Erythroblast (primary cell): ENCODE results near the gene ALKBH1.
"Not testable (repeated sequence)": the region's sequence is repeated elsewhere in the genome, so short reads cannot be mapped to it uniquely, and the experiment has no call there.

Experiments
- DNase-seq, 2 experiments: peaks; one replicate each; lab custom pipeline; 2025; lab: John Stamatoyannopoulos, UW
- GATA1 ChIP-seq: IDR thresholded peaks from 2 replicates; pipeline ENCODE4 v1.6.1; 2011; ENCODE audit warnings: low read depth, mild to moderate bottlenecking, control low read depth, low read length, moderate library complexity
- POLR2A ChIP-seq: IDR thresholded peaks from 2 replicates; pipeline ENCODE4 v1.6.1; 2011; ENCODE audit warnings: mild to moderate bottlenecking, low read length

Gene ALKBH1

DNA sequence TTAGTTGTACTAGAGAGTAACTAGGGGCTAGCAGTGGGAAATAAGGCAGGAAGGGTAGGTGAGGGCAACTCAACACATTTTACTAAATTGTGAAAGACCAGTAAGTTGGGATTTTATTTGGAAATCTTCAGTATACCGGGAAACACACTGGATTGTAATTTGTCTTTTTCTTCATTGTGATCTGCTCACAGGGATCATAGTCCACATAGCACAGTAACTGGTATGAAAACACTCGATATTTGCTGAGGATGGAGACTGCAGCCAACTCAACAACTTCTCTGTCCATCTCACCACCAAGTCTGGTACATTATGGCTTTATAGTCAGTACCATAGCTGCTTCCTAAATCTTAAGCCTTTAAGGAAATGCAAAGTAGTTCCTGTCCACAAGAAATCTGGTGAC is 2.5 kb upstream of the ALKBH1 start:
- TF ChIP-seq POLR2A (no peak), GATA1 (no peak)
- no peak for DNase-seq

DNA sequence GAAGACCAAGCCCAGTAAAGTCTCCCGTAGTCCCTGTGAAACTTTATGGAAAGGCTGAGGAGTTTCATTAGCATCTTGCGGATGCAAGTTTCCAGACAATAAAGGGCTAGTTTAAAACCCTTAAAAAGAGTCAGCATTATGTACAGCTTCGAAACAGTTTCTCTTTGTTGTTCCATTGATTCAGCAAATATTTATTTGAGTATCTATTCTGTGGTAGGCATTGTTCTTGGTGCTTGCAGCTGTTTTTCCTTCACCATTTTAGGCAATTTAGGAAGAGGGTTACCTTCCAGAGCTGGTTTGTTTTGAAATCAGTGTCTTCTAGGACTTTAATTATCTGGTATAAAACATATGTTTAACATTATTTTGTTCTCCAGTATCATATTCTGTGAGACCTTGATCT is 1.6 kb upstream of the ALKBH1 start:
- DNase-seq, result peak in 1 of 2 experiments; percentile 21
- TF ChIP-seq GATA1 (no peak), POLR2A (no peak)

DNA sequence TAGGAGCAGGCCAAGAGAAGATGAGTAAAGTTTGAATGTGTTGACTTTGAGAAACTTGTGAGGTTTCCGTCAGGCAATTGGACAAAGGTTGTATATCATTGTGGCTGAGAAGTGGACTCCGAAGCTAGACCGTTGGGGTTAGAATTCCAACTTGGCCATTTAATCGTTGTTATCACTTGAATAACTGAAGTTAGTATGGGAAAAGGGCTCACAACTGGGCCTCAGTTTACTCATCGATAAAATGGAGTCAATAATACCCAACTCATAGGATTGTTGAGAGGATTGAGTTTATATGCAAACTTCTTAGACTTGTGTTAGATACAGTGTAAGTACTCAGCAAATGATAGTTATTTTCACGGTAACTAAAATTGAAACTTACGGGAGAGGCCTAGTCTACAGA is 926 bp upstream of the ALKBH1 start:
- no peak for TF ChIP-seq GATA1
- TF ChIP-seq POLR2A, result no peak
- peak in 1 of 2 experiments; percentile 44 for DNase-seq

DNA sequence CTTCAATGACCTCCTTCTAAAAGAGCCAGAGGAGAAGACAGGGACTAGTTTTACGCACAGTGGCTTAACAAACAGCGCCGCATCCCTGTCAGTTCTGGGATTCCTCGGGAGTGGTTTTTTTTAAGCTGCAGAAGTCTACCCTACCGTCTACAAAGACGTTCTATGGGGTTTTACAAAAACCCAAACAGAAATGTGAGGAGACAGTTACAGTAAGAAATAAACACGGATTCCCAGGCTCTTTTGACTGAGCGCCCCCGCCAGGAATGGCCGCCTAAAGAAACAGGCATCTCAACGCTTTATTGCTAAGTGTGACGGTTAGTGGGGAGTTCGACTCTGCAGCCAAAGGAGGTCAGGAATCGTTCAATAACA is 484 bp downstream of the ALKBH1 start:
- DNase-seq, result peak; percentile 66 to 73
- TF ChIP-seq GATA1 (no peak), POLR2A (no peak)

DNA sequence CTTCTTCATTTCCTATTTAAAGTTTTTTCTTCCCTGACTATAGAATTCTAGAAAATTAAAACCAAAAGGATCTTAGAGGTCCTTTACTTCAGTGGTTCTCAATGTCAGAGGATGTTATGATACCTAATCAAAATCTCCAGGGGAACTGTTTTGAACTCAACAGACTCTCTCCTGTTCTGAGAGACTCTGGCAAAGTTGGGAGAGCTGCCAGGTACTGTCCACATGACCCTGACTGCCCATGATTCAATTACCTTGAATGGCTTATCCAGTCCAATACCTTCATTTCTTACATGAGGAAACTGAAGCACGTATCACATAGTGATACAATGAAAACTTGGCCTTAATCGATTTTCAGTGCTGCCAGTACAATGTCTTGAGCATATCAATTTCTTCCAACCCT is 16.6 kb downstream of the ALKBH1 start:
- TF ChIP-seq GATA1 (no peak), POLR2A (no peak)
- DNase-seq, result no peak

DNA sequence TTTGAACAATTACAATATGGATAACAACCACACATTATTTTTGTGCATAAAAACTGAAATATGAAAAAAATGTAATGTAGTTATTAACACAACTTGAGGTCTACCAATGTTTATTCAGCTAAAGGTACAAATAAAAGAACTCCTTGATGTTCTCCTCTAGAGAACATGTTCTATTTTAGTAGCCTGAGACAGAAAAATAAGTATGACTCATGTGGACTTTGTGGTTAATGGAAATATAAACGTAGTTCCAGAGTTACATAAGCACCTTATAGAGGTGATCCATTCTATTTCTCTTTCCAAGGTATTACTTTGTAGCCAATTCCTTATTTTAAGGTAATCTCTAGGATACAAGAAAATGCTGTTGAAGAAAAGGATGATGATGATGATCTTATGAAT is 25.7 kb downstream of the ALKBH1 start:
- no peak for TF ChIP-seq GATA1
- no peak for TF ChIP-seq POLR2A
- no peak for DNase-seq

DNA sequence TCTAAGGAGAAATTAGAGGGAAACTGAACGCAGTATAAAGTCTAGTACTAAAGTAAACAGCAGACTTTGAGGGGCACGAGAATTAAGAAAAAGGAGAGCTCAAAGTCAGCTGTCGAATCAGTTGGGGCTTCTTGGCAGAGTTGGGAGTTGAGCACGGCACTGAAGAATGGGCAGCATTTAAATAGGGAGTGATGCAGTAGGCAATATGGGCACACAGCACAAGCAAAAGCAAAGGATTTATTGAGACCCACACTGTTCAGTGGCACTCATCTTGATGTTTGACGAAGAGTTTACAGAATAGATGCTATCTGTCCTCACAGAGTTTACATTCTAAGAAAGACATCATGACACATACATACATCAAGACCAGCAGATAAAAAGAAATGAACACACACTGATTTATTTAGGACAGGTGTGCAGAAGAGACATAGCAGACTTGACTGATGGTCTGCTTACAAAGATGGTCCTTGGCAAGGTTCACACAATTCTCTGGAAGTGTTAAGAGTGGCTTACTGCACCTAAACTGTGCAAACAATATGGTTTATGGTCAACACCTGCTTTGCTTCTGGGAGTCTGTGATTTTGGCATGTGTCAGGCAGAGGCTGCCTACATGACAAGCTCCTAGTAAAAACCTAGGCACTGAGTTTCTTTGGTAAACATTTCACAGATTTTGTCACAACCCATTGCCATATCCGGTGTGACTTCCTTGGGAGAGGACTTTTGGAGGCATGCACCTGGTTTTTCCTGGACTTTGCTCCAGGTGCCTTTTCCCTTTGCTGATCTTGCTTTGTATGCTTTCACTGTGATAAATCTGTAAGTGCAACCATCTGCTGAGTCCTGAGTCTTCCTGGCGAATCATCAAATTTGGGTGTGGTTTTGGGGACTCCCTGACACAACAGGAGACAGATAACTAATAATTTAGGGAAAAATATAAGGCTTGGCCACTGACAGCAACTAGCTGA is 26.3 kb downstream of the ALKBH1 start:
- peak; percentile 12 for DNase-seq
- TF ChIP-seq POLR2A (no peak), GATA1 (no peak)

DNA sequence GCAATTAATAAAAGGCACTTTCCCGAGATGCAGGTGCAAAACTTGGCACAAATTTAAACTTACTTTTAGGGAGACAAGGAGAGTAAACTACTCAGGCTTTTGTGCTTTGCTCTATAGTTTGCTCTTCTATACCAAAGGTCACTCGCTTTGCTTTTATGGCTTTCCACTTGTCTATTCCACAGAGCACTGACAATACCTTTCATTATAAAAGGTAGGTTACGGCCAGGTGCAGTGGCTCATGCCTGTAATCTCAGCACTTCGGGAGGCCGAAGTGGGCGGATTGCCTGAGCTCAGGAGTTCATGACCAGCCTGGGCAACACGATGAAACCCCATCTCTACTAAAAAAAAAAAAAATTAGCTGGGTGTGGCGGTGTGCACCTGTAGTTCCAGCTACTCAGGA is 32.9 kb downstream of the ALKBH1 start:
- no peak for DNase-seq
- TF ChIP-seq POLR2A, result no peak
- no peak for TF ChIP-seq GATA1

DNA sequence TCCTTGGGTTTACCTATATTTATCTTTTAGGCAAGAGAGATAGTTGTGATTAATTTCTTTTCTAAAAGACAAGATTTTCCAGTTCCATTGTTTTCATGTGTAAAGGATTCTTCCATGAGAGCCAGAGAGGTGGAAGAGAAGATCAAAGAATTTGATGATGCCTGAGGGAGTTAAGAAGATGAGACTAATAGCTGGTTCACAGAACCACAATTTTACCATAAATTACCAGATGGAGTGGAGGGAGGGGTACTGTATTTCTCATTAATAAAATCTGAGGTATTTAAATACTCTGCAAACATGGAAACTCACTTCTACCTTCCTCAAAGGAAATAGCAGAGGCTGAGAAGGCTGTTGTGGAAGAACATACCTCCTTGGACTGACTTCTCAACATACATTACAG is 34.6 kb downstream of the ALKBH1 start:
- no peak for DNase-seq
- TF ChIP-seq GATA1 (no peak), POLR2A (no peak)

DNA sequence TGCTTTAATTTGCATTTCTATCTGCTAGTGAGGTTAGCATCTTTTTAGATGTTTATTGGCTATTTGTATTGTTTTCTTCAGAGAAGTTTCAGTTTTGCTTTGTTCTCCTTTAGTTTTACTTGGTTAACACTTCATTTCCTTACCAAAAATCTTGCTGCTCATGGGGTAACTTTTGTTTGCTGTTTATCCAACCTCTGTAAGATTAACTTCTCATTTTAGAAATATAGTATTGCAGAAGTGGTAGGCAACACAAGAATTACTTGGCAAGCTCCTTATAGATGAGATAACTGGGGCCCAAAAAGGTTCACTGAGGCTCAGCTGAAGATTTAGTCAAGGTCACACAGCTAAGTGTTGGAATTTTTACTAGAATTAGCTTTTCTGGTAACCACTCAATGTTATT is 40.5 kb downstream of the ALKBH1 start:
- peak in 1 of 2 experiments; percentile 24 for DNase-seq
- TF ChIP-seq GATA1, result no peak
- TF ChIP-seq POLR2A, result no peak

DNA sequence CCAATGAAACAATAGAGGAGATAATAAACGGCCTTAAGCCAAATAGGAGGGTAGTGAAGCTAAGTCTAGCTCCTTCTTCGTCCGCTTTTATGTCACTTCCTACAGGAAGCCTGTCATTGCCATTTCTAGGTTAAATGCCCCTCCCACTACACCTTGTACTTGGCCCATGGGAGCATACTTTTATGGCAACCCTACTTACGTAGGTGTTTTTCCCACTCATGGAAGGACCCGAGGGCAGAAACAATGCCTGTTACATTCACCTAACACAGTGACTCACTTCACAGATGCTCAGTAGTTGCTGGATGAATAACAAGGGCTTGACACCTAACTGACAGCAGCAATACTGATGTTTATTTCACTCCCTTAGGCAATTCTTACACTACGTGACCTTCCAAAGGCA is 44.5 kb downstream of the ALKBH1 start:
- no peak for TF ChIP-seq POLR2A
- TF ChIP-seq GATA1, result no peak
- no peak for DNase-seq

DNA sequence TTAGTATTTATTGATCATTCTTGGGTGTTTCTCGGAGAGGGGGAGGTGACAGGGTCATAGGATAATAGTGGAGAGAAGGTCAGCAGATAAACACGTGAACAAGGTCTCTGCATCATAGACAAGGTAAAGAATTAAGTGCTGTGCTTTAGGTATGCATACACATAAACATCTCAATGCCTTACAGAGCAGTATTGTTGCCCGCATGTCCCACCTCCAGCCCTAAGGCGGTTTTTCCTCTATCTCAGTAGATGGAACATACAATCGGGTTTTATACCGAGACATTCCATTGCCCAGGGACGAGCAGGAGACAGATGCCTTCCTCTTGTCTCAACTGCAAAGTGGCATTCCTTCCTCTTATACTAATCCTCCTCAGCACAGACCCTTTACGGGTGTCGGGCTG is 46.3 kb downstream of the ALKBH1 start:
- DNase-seq, result not testable (repeated sequence)

DNA sequence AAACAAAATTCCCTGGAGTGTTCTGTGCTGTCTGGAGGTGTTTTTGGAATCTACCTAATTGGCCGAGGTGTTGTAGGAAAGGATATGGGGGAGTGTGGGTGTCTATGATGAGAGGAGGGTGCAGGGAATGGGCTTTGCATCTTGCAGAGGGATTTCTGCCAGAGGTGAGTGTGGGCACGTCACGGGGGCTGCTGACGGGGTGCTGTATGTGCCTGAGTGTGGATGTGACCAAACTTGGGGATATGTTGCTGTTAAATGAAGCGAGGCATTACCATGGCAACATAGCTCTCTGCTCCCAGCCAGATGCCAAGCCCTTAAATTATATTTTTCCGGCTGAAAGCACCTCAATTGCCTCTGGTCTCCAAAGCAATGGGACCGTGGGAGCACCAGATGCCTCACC is 47.1 kb downstream of the ALKBH1 start:
- DNase-seq, result no peak

DNA sequence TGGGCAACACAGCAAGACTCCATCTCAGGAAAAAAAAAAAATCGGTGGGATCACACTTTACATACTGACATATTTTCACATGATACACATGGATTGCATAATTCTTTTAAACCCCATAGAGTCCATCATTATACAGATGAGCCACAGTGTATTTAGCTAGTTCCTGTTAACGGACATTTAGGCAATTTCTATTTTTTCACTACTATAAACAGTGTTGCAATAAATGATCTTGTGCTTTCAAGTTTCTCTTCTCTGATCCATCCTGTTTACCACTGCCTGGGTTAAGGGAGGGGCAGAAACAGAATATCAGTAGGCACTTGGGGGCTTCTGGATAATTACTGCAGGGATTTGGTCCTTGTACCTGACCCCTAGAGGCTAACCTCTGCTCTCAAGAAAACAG is 48.0 kb downstream of the ALKBH1 start:
- TF ChIP-seq POLR2A, result no peak
- no peak for TF ChIP-seq GATA1
- DNase-seq, result no peak

More for the DNA sequence above, 47.1 kb downstream of the ALKBH1 start:
- TF ChIP-seq POLR2A, result no peak
- no peak for TF ChIP-seq GATA1

DNA sequence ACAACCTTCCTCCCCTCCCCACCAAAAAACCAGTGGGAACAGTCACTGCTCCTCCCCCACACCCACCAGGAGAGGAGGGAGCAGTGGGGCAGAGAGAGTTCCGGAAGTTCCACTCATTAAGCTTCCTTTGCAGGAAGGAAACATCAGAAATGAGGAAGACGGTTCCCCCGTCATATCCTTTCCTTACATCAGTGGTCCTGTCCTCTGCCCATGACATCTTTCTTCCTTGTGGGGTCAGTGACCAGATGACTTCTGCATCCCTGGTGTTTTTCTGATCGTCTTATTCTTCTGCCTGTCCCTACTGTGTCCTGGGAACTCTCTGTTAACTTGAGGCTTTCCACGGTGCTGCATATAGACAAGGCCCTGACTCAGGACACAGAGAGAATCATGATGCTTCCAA is 50.5 kb downstream of the ALKBH1 start:
- no peak for TF ChIP-seq GATA1
- TF ChIP-seq POLR2A, result no peak
- no peak for DNase-seq

DNA sequence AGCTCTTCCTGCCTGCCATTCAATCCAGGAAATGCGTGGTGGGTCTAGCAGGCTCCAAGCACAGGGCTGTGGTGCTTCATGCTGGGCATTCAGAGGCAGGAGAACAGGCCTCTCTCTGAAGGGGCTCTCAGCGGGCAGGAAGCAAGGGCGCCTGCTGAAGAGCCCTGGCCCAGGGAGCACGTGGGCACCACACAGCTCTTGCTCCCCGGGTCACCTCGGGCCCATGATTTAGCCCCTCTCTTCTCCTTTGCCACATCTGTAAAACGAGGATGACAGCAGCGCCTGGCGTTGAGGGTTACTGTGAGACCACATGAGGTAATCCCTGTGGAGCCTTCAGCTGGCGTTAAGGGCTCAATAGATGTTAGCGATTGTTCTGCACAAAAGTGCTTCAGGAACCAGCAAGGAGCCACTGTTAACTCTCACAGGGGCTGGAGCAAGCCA is 53.8 kb downstream of the ALKBH1 start:
- no peak for DNase-seq
- no peak for TF ChIP-seq GATA1
- TF ChIP-seq POLR2A, result no peak
